Upper lobe of right lung (tissue), 1 donor: ENCODE measurements around the gene CDHR2. TPM values are rescaled to one million over a fixed set of nuclear protein-coding genes. Genes with fewer than 3 reads are reported as not detected.

Source experiments
- ATAC-seq: fragments of 200-7000 bp; cut with Tn5 transposase; one replicate; pipeline ENCODE4 v1.9.1; 2020; ENCODE audit warnings: mild to moderate bottlenecking, moderate library complexity
- DNase-seq: peaks from one replicate; pipeline ENCODE4 v3.0.0-alpha.2; 2020
- H3K27ac ChIP-seq: fragments of 200-600 bp; one replicate; pipeline ENCODE4 v1.8.0; 2022
- H3K27me3 ChIP-seq: fragments of 200-600 bp; one replicate; pipeline ENCODE4 v1.8.0; 2022; ENCODE audit warnings: mild to moderate bottlenecking
- H3K36me3 ChIP-seq: fragments of 200-600 bp; one replicate; pipeline ENCODE4 v1.8.0; 2022
- H3K4me1 ChIP-seq: fragments of 200-600 bp; one replicate; pipeline ENCODE4 v1.8.0; 2022
- H3K4me3 ChIP-seq: fragments of 200-600 bp; one replicate; pipeline ENCODE4 v1.8.0; 2022; ENCODE audit warnings: mild to moderate bottlenecking
- H3K9me3 ChIP-seq: fragments of 200-600 bp; one replicate; pipeline ENCODE4 v1.8.0; 2022
- intact Hi-C: fragments of 100-400 bp; cut with DNase I; formaldehyde crosslinking; loops from one replicate; pipeline ENCODE4 v1.11.0; 2022
- total RNA-seq: library from RNA; stranded (reverse); fragmentation: NEBNext Ultra II Directional; extraction: Animal tissue kit (Norgen Biotek cat#: 25700); gene quantifications from one replicate; pipeline ENCODE4 v1.2.1, GENCODE V29; 2021
- TF ChIP-seq, protein P1 (sequence below): fragments of 200-600 bp; IDR thresholded peaks from one replicate; pipeline ENCODE4 v1.8.0; 2022; ENCODE audit warnings: antibody characterized with exemption
- donor health status: DM: no; HTN: yes; CAD: no; lungs with severe emphysema.

The CDHR2 gene
- total RNA-seq, 1 donor from 2014 or later, result 0.35 TPM

DNA sequence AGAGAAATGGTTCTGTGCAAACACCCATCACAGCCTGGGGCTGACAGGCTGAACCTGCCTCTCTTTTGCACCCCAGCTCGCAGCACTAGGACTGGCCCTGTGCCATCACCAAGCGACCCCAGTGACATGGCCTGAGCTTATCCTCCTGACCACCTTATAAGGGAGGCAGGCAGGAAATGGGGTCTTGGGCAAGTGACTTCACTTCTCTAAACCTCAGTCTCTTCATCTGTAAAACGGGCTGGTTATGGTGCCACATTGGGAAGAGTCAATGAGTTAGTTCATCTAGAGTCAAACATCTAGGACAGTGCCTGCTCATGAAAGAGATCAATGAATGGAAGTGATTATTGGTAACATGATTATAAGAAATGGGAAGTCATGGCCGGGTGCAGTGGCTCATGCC, 75.0 kb downstream of the CDHR2 start:
- Histone ChIP-seq H3K4me1 (peaks cover 6% of the 10 kb centered on the region), H3K27ac (no peak overlapping the region), H3K9me3 (no peaks in the 10 kb centered on the region), H3K36me3 (no peaks in the 10 kb centered on the region), H3K27me3 (peaks cover 78% of the 10 kb centered on the region), H3K4me3 (no peak overlapping the region)
- DNase-seq, result no peak
- TF ChIP-seq, protein P1, sequence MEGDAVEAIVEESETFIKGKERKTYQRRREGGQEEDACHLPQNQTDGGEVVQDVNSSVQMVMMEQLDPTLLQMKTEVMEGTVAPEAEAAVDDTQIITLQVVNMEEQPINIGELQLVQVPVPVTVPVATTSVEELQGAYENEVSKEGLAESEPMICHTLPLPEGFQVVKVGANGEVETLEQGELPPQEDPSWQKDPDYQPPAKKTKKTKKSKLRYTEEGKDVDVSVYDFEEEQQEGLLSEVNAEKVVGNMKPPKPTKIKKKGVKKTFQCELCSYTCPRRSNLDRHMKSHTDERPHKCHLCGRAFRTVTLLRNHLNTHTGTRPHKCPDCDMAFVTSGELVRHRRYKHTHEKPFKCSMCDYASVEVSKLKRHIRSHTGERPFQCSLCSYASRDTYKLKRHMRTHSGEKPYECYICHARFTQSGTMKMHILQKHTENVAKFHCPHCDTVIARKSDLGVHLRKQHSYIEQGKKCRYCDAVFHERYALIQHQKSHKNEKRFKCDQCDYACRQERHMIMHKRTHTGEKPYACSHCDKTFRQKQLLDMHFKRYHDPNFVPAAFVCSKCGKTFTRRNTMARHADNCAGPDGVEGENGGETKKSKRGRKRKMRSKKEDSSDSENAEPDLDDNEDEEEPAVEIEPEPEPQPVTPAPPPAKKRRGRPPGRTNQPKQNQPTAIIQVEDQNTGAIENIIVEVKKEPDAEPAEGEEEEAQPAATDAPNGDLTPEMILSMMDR, result no peak
- intact Hi-C loops, result no loop called here
- no peak for ATAC-seq

- Histone ChIP-seq H3K4me3 (no peak overlapping the region), H3K36me3 (no peaks in the 10 kb centered on the region), H3K9me3 (no peaks in the 10 kb centered on the region), H3K4me1 (peaks cover 3% of the 10 kb centered on the region), H3K27ac (no peak overlapping the region), H3K27me3 (peaks cover 78% of the 10 kb centered on the region)
- ATAC-seq (no peak), DNase-seq (no peak)
- intact Hi-C loops, result no loop called here
- TF ChIP-seq, protein P1, result no peak
Measured at GRCh38 chr5:176624938-176625337, 75.8 kb downstream of the CDHR2 start.

DNA sequence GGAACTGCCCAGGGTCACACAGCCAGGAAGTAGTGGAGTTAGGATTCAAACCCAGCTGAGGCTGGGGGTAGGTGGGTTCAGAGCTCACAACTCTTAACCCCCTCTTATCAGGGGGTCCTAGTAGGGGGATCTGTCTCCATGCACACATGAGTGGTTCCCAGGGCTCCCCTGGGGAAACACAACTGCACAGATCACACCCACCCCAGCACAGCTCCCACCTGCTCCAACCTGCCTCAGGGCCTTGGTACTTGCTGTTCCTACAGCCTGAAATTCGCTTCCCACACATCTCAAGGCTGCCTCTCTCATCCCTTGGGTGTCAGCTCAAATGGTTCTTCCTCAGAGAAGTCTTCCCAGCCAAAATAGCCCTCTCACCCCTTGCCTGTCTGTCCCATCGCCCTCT, 76.4 kb downstream of the CDHR2 start:
- intact Hi-C loops, result no loop called here
- H3K9me3 ChIP-seq, result no peaks in the 10 kb centered on the region
- TF ChIP-seq, protein P1, result no peak
- H3K27me3 ChIP-seq, result peaks cover 76% of the 10 kb centered on the region
- H3K4me1 ChIP-seq, result peaks cover 6% of the 10 kb centered on the region
- ATAC-seq, result no peak
- no peak overlapping the region for H3K4me3 ChIP-seq
- no peak overlapping the region for H3K27ac ChIP-seq
- no peaks in the 10 kb centered on the region for H3K36me3 ChIP-seq
- no peak for DNase-seq

DNA sequence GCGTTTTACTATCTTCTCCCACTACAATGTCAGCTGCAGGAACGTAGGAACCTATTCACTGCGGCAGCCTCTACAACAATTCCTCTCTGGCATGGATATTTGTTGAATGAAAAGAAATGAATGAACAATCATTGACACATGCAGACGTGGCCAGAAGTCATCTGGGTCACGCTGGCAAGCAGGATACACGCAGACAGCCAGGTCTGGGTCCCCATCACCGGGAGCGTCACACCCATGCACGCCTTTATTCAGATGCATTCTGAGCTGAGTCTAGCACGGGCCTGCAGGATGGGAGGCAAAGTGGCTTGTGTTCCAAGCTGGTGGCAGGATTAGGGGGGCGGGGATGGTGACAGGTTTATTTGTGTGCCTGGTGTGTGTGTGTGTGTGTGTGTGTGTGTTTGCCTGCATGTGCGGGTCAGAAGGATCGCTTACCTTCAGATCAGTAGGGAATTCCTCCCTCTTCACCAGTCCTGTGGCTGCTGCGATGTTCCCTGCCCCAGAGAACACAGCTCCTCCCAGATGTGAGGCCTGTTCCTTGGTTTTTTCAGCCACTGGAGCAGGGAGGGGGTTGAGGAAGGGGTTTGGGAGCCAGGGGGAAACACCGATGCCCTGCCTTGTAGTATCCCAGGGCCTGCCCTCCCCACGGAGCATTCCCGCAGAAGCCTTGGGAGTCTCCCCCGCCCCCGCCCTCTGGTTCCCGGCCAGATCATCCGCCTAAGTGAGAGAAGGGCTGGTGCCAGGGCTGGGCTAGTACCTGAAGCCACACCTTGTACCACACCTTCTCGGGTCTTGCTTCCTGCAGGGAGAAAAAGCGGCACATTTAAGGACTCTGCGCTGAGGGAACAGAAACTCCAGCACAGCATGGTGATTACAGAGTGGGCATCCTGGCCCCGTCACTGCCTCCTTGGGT, 77.1 kb downstream of the CDHR2 start:
- no peak for ATAC-seq

GRCh38 chr5:176626876-176627236, 77.7 kb downstream of the CDHR2 start:
- H3K27ac ChIP-seq, result no peak overlapping the region
- H3K36me3 ChIP-seq, result no peaks in the 10 kb centered on the region
- H3K4me1 ChIP-seq, result peaks cover 6% of the 10 kb centered on the region
- TF ChIP-seq, protein P1, result no peak
- H3K4me3 ChIP-seq, result no peak overlapping the region
- no peaks in the 10 kb centered on the region for H3K9me3 ChIP-seq
- intact Hi-C loops, result no loop called here
- DNase-seq (no peak), ATAC-seq (no peak)
- H3K27me3 ChIP-seq, result peaks cover 75% of the 10 kb centered on the region

More for the DNA sequence above, 77.1 kb downstream of the CDHR2 start:
- intact Hi-C loops, result no loop called here
- Histone ChIP-seq H3K27me3 (peaks cover 75% of the 10 kb centered on the region), H3K4me3 (no peak overlapping the region), H3K36me3 (no peaks in the 10 kb centered on the region), H3K27ac (no peak overlapping the region), H3K9me3 (no peaks in the 10 kb centered on the region), H3K4me1 (peaks cover 6% of the 10 kb centered on the region)
- no peak for DNase-seq
- TF ChIP-seq, protein P1, result no peak
